ENCODE results near the gene POU6F2.
A peak's percentile ranks its signal among the peaks of the same experiment; 100 is the strongest.
"Not testable (repeated sequence)": the region's sequence is repeated elsewhere in the genome, so short reads cannot be mapped to it uniquely, and the experiment has no call there.

The POU6F2 gene

DNA sequence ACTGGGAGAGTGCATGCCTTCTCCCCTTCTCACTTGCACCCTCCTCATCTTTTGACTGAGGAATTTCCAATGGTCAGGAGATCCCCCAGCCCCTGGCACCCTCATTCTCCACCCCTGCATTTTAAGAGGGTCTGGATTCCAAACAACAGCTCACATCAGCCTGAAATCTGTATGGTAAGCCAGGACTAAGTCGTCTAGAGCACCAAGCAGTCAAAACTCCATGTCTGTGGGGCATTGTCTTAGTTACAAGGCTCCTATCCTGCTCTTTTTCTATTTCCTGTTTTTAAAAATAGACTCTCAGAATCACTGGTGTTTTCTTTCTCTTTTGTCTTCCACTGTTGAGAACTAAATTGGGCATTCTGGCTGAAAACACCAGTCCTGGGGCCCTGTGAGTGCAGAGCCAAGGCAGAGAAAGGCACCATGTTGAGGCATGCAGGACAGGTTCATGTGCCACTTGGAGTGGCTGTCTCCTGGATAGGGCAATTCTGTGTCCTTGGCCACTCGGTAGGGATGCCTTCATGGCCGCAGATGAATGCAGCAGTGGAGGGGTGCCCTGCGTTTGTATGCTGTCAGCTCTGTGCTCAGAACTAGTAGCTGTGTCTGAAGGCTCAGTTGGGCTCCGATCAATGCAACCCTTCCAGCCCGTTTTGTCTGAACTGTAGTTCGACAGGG lies 371.9 kb downstream of the POU6F2 start:
- no peak for DNase-seq (ENCODE audit: low spot score)

DNA sequence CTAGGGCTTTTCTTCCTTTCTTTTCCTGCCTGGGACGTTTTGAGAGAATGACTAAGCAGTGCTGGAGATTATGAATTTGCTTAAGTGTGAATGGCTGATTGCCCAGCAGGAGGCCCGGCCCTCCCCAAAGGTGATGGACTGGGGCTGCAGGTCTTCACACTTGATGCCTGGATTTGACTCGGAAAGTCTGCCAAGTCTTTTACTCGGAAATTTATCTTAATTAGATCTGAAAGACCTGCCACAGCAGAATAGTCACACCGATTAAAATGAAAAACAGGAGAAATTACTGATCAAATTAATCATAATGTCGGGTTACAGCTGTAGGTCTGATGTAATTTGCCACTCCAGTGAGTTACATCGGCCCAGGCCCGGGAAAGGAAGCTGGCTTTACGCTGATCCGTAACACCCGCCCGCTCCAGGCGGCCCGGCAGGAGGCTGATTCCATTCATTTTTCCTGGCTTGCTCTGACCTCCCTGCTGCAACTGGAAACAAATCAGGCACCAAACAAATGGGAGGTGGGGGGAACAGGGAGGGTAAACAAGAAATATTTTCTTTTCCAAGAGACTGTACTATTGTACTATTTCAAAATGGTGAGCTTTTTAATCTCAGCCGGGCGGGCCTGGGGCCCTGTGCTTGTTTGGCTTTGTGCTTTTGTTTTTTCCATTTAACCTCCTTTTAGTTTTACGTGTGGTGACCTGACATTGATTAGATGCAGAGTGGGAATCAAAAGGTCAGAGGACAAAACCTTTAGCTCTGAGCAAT lies 376.1 kb downstream of the POU6F2 start:
- DNase-seq (ENCODE audit: low spot score), result peak; percentile 88

DNA sequence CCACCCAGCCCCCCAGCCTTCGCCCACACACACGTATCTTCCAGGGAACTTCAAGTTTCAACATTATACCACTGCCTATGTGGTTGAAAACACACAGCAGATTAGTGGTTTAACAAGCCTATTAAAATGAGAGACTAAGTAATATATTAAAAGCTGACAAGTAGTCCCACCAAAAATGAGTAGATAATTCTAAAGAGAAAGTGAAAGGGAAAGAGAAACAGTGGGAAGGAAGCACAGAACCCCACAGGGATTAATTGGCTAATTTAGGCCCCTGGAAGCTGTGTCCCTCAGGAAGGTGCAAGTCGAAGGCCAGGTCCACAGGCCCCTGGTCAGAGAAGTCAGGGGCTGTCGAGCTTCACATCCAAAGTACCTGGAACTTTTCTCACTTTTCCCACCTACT lies 378.0 kb downstream of the POU6F2 start:
- DNase-seq (ENCODE audit: low spot score), result no peak

DNA sequence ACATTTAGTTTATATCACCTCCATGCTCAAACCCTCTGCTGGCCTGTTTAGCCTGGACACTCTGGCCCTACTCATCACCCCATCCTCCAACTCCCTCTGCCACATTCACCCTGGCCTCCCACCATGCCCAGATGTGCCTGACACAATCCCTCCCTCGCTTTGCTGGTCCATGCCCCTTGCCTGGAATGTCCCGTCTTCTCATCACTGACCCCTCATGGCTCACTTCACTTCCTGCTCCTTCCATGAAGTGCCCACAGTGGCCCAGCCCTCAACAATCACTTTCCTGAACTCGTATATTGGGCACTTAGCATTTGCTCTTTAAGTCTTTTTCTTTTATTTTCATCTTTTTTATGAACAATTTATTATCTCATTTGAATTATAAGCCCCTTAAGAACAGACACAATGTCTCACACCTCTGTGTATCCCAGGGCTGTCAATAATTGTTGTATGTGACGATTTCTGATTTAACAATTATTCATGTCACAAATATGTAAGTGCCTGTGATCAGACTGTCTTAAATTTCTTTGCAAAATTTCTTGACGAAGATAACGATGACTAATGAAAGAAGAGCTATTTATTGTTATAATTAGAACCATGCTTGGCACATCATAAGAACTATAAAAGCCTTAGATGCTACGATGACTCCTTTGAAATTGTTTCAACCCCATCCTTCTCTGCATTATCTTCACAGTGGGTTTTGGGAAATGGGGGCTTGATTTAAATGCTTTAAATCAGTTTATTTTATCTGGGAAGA lies 378.6 kb downstream of the POU6F2 start:
- DNase-seq (ENCODE audit: low spot score), result no peak

DNA sequence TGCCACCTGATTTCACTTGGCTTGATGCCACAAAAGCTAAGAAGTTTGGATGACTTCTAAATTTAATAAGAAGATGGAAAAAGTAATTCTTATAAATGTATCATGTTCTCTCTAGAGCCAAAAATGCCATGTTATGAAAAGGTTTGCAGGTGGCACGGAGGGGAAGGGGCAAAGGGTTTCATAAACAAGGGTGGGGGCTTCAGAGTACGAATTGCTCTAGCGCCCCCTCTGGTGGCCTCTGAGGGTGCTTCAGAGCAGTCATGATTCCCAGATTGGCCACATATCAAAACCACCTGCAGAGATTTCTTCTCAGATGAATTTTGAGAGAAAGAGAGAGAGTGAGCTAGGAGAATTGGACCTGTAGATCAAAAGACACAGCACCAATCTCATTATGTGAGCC lies 379.9 kb downstream of the POU6F2 start:
- no peak for DNase-seq (ENCODE audit: low spot score)

DNA sequence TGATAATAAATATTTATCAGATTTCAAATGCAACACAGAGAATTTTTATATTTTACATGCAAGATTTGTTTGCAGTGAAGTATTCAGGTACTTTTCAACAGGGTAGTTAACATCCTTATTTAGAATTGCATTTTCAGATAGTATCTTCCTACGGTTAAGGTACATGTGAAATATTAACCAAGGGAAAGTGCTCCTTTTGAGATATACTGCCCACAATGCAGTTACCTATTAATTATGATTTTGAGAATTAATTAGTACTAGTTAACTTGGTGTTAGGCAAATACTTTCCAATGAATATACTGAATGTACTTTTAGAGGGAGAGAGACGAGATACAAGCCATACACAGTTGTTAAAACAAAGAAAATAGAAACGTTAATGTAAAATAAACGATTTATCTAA lies 382.3 kb downstream of the POU6F2 start:
- no peak for DNase-seq (ENCODE audit: low spot score)

DNA sequence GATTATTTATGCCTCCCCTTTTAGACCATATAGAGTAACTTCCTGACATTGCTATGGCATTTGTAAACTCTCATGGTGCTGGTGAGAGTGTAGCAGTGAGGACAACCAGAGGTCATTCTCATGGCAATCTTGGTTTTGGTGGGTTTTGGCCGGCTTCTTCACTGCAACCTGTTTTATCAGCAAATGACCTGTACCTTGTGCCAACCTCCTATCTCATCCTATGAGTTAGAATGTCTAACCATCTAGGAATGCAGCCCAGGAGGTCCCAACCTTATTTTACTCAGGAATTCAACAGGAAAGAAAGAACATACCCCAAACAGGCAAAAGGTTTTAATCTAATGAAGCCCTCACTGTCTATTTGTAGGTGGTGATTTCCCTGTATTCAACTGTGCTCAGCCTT lies 383.1 kb downstream of the POU6F2 start:
- no peak for DNase-seq (ENCODE audit: low spot score)

DNA sequence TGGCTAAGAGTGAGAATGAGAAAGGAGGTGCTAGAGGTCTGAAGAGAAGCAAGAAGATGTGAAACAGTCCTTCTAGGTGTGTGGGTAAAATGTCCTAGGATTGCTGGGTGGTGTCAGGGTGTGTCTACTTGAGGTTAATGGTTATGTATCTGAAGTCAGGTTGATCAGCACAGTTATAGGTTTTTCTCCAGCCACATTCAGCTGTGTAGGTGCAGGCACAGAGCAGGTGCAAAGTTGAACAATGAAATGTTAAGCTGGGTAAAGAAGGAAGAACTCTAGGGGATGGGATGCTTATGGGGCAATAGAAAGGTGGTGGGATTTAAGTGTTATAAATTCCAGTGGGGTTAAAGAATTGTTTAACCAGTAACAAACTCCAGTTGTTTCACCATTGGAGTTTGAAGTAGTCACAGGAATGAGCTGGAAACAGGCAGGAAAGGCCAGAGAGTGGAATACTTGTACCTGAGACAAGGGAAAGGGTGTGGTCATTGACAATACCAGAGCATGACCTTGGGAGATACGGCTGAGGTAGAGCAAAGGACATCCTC lies 388.1 kb downstream of the POU6F2 start:
- DNase-seq (ENCODE audit: low spot score), result no peak

DNA sequence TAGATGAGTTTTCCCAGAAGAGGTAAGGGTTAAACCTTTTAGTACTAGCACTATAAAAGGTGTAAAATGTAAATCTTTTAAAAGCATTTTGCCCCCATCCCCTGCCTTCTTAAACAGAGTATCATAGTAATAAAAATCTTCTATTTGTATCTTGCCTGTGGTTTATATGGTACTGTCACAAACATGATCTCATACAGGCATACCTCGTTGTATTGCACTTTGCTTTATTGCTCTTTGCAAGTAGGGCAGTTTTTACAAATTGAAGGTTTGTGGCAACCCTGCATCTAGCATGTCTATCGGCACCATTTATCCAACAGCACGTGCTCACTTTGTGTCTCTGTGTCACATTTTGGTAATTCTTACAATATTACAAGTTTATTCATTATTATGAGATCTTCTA lies 389.7 kb downstream of the POU6F2 start:
- no peak for DNase-seq (ENCODE audit: low spot score)

DNA sequence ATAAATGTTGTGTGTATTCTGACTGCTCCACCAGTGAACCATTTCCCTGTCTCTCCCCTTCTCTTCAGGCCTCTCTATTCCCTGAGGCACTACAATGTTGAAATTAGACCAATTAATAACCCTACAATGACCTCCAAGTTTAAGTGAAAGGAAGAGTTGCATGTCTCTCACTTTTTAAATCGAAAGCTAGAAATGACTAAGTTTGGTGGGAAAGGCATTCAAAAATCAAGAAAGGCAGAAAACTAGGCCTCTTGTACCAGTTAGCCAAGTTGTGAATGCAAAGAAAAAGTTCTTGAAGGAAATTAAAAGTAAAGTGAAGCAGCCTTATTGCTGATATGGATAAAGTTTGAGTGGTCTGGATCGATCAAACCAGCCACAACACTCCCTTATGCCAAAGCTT lies 390.2 kb downstream of the POU6F2 start:
- DNase-seq (ENCODE audit: low spot score), result no peak

DNA sequence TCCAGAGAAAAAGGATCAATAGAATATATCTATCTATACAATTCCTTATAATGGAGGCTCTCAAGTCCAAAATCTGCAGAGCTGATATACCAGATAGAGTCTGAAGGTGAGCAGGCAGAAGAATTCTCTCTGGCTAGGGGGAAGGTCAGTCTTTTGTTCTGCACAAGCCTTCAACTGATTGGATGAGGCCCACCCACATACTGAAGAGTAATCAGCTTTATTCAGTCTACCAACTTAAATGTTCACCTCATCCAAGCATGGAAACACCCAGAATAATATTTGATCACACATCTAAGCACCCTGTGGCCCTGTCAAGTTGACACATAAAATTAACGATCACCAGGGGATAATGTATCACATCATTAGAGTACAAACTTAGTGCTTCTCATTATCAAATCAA lies 394.7 kb downstream of the POU6F2 start:
- no peak for DNase-seq (ENCODE audit: low spot score)

DNA sequence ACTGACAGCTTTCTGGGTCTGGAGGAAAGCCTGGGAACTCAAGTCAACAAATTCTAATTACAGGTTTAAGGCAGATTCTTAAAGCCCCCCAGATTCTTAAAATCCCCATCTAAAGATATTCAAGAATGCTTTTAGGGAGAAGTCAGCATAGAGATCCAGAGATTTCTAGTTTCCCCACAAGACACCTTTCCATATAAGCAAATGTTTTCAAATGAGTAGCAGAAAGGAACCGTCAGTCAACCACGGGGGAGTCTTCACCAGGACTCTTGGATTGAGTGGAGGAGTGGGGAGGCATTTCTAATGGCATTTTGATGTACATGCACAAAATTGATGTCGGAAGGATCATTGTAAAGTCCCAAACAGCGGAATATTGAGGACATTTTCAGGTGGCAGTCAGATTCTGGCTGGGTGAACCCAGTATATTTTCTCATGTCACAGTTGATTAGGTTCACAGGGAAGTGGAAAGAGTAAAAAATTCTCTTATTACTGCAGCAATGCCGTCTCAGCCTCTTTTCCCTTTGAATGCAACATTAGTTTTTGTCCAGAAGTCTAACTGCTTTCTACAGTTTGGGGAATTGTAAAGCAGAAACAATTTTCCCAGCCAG lies 396.8 kb downstream of the POU6F2 start:
- no peak for DNase-seq (ENCODE audit: low spot score)

DNA sequence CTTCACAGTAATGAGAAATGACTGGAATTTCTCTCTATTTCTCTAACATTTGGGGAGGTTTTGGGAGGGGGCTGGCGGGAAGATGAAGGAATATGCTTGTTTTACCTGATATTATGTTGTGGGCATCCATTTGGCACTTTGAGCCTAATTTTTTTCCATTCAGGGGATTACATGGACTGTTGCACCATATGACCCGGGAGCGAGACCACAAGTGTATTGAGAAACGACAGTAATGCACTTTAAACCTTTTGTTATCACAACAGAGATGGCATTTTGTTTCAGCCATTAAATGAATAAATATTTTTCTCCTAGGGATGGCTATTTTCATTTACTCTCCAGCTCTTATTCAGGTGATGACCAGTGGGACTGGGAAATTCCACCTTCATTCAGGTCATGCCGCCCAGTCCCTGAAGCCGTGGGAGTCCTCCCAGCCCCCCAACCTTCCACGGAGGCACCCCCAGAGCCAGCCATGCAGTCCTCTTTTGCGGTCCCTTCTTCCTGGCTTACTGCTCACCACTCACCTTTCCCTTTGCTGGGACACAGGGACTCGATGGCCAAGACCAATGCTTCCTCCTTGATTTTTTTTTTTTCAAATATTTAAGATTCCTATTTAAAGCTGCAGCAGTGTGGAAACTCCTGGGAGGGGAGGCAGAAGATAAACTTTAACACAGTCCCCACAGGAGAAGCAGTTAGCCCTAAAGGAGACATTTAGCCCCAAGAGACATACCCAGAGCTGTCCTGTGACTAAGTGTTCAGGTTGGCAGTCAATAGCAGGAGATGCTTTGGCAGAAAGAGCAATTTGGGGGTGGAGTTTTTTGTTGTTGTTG lies 397.6 kb downstream of the POU6F2 start:
- DNase-seq (ENCODE audit: low spot score), result no peak

DNA sequence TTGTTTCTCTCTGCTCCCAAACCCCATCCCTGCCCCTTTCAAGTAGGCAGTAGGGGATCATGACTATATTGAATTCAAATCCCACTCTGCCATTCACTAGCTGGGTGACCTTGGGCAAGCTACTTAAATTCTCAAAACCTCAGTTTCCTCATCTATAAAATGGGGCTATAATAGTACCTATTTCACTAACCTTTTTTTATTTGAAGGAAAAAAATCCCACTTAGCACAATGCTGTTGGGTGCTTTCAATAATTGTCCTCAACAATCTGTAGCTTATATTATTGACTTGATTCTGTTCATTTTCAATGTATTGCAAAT lies 398.1 kb downstream of the POU6F2 start:
- DNase-seq (ENCODE audit: low spot score), result no peak

DNA sequence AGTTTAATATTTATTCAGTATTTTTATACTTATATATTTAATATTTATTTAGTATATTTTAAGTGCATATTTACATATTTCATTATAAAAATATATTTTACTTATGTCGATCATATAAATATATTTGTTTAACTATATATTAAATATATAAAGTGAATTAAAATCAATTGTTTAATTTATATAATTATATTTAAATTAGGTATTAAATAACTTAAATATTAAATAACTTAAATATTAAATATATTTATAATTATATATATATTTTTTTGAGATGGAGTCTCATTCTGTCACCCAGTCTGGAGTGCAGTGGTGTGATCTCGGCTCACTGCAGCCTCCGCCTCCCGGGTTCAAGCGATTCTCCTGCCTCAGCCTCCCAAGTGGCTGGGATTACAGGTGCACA lies 399.2 kb downstream of the POU6F2 start:
- not testable (repeated sequence) for DNase-seq (ENCODE audit: low spot score)

DNA sequence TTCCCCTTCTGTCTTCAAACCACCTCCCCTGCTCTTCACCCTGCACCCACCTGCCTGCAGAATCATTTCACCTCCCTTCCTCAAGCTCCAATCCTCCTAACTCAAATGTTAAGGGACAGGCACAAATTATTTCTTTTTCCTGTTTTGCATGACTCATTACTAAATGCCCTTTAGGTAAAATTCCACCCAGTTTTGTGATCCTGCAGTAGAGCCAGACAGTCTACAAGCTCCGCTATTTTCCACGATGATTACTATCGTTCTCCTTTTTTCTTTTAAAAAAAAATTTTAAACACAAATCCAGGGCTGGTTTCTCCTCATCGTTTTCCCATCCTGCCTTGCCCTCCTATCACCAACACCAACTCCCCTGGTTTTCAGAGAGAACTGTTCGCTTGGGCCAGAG lies 401.7 kb downstream of the POU6F2 start:
- DNase-seq (ENCODE audit: low spot score), result no peak

DNA sequence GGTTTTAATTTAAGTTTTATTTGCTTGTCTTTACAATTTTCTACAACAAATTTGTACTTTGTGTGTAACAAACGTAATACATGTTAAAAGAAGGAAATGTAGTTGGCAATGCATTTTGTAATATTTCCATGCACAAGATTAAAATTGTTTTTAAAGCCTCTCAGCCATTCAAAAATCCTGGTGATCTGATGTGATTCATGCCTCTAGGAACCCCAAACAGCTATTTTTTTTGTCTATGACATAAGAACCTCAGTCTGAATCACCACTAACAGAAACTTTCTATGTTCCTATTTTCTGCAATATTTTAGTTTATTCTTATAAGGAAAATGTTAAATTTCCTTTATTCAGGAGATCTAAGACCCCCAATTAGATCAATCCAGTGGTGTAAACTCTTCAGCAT lies 405.4 kb downstream of the POU6F2 start:
- DNase-seq (ENCODE audit: low spot score), result no peak

DNA sequence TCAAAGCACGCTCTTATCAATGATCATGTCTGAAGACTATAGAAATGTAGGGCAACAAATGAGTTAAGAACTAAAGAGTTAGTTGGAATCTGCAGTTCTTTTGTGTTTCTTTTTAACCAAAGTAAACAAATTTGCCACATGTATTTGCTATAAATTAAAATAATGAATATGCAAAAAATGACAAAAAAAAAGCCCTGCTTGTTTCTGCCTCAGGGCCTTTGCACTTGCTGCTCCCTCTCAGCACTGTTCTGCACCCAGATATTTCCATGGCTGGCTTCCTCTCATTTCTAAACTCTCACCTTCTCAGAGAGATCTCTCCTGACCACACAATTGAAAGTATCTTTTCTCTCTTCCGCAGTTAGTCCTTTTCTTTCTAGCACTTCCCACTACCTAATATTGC lies 406.7 kb downstream of the POU6F2 start:
- DNase-seq (ENCODE audit: low spot score), result no peak

DNA sequence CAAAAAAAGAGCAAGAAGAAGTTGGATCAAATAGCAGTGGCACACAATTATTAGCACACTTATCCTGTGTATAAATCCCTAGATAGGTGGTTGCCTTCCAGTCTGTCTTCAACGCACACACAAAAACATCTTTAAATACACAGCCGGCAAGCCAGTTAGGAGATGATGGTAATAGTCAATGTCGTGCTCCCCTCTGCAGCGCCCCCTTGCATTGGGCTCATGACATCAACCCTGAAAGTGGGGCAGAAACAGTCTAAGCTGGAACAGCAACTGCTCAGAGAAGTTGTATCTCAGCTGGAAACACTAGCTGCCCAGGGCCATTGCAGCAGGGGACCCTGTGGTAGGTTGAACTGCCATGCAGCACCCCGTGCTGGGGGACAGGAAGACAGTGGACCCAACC lies 409.0 kb downstream of the POU6F2 start:
- no peak for DNase-seq (ENCODE audit: low spot score)

DNA sequence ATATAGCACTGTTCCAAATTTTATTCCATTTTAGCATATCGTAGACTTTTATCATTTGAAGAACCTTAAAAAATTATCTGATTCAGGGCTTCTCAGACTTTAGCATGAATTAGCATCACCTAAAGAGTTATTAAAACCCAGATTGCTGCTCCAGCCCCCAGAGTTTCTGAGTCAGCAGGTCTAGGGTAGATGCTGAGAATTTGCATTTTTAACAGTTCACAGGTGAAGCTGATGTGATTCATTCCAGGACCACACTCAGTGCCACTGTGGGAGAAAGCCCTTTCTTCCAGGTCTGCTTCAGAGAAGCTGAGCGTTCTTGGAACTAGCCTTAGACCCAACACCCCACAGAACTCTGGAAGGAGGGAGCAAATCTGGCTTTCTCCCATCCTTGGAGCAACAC lies 414.4 kb downstream of the POU6F2 start:
- no peak for DNase-seq (ENCODE audit: low spot score)

DNA sequence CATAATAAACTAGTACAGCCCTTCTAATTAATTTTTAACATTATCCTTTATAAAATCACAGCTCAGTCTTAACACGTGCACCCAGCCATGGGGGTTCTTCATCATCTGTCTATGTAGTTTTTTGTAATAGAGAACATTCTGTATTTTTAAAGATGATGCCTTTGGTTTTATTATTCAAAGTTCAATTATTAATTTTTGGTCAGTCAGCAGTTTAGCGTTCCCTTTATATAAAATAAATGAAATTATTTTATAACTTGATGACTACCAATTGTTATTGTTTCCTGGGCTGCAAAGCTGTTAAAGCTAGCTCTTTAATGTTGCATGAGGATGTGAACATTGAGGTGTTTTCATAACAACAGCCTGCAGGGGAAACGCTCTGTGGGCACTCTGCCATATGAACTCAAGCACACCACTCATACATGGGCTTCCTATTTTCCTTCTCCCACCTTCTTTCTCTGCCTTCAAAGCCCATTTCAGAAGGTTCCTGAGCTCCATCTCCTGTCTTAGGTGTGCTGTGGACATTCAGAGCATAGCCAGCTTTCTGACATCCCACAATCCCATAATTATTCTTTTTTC lies 416.5 kb downstream of the POU6F2 start:
- no peak for DNase-seq (ENCODE audit: low spot score)

Measured in SK-N-DZ (cell line).